K562 treated with DMSO at 1 percent for 4 hours (cell line): ENCODE results near the gene RPS6KB1. TPM values are rescaled to one million over a fixed set of nuclear protein-coding genes. Genes with fewer than 3 reads are reported as not detected.

Source experiments
- total RNA-seq: library from RNA; unstranded; fragments of 300-600 nt; gene quantifications from 2 replicates; pipeline ENCODE4 v1.2.3, GENCODE V29; 2022; ENCODE audit not compliant: insufficient read depth

The RPS6KB1 gene
- total RNA-seq: 15.5 and 15.8 TPM in 2 replicates

DNA sequence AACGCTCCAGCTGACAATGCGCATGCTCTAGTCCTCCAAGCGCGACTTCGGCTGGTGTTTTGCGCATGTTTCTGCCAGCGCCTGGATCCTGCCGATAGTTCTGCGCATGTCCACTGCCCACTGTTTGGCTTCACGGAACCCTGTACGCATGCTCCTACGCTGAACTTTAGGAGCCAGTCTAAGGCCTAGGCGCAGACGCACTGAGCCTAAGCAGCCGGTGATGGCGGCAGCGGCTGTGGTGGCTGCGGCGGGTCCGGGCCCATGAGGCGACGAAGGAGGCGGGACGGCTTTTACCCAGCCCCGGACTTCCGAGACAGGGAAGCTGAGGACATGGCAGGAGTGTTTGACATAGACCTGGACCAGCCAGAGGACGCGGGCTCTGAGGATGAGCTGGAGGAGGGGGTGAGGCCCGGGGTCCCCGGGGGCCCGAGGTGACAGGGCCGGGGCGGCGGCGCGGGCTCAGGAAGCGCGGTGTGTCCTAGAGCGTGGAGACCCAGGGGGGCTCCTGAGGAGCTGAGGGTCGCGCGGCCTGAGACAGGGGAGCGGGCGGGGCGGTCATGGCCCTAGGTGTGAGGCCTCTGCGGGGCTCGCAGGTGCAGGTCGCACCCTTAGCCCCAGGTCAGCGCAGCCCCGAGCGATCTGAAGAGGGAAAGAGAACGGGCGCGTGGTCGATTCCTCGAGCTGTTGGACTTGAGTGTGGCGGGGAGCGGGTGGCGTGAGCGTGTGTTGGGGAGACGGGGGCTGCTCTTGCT, at the start of gene RPS6KB1, which contains the start of gene TUBD1:
Gene RPS6KB1, plus strand, starts transcription at position 198 of the 752 bp plus-strand sequence. Its CDS starts 64 bp downstream, at position 262.
Gene TUBD1, minus strand, starts transcription at position 20 of the 752 bp plus-strand sequence. CDS start 1,941 bp downstream, outside the sequence.

DNA sequence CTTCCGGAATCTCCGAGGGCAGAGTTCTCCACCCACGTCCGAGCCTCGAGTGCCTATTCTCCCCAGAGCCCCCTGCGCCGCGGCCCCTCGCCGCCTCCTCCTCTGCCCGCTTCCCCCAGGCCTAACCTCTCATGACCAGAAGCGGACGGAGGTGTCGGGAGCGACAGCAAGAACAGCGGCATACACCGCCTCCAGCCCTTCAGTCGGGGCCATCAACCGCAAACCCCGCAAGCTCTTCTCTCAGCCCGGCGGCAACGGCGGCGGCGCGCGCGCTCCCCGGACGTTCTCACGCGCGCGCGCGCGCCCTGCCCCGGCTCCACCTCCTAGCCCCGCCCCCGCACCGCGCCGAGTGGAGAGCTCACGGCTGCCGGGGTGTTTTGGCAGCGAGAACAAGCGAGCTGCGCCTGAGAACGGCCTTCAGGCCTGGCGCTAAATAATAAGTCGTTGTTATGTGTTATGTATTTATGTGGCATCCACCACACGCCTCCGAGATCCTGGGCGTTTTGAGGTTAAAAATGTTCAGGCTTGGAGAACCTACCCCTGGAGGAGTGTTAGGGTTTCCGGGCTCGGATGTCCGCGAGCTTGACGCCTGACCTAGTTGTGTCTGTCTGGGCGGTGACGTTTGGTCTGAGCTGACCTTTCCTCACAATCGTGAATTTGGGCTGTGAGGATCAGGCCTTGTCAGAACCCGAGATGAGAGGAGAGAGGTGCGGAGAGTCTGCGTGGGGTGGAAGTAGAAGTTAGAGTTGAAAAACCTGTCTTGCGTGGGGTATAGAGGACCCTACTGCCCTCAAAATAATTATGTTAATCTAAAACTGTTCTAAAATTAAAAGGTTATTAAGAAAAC, 71.8 kb downstream of the RPS6KB1 start, which contains the start of gene RNFT1:
Gene RNFT1, minus strand, starts transcription at position 259 of the 847 bp plus-strand sequence. Its CDS starts 77 bp downstream, at position 182.

Other genes with a start within 250 kb of the RPS6KB1 start
- 19.3 and 29.6 TPM in 2 replicates for gene PTRH2, start 185.7 kb upstream of the RPS6KB1 start, total RNA-seq
- 49.9 and 54.3 TPM in 2 replicates for gene VMP1, start 185.5 kb upstream of the RPS6KB1 start, total RNA-seq
- gene TUBD1, start 178 bp upstream of the RPS6KB1 start, total RNA-seq: 10.1 and 15.5 TPM in 2 replicates
- 12.5 and 17.6 TPM in 2 replicates for gene RNFT1, start 71.6 kb downstream of the RPS6KB1 start, total RNA-seq
- gene HEATR6, start 185.8 kb downstream of the RPS6KB1 start, total RNA-seq: 10.0 and 12.6 TPM in 2 replicates